ENCODE data around the gene COL24A1.

Gene COL24A1

DNA sequence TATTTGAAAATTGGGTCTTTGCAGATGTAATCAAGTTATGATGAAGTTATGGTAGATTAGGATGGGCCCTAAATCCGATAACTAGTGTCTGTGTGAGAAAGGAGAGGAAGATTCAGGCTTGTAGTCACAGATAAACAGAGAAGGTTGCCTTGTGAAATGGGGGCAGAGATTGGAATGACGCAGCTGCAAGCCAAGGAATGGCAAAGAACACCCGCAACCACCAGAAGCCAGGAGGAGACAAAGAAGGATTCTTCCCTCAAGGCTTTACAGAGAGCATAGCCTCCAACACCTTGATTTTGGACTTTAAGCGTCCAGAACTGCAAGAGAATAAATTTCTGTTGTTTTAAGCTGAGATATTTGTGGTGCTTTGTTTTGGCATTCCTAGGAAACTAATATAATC, 35.4 kb upstream of the COL24A1 start:
- Histone ChIP-seq H3K4me3 (ENCODE audit: low read length) (no peak overlapping the region), H4K20me1 (ENCODE audit: control insufficient read depth, insufficient read depth, low read depth, low read length) (no peaks in the 10 kb centered on the region), H3K9me3 (ENCODE audit: control insufficient read depth, insufficient read depth, low read length) (no peaks in the 10 kb centered on the region), H3K36me3 (ENCODE audit: control insufficient read depth, low read length) (no peaks in the 10 kb centered on the region), H3K9me2 (replicated peaks; ENCODE audit: control insufficient read depth, low read length) (no peaks in the 10 kb centered on the region), H3F3A (ENCODE audit: control insufficient read depth, insufficient read depth) (no peaks in the 10 kb centered on the region), H3K27me3 (ENCODE audit: control insufficient read depth, low read length) (no peaks in the 10 kb centered on the region), H3K79me2 (ENCODE audit: control insufficient read depth, low read length) (no peaks in the 10 kb centered on the region), H3K4me1 (ENCODE audit: control insufficient read depth, low read length) (no peaks in the 10 kb centered on the region), H3K27ac (ENCODE audit: low read depth, low read length) (no peak overlapping the region), H3K4me2 (ENCODE audit: low read length) (no peak overlapping the region)
- TF ChIP-seq, protein P1, sequence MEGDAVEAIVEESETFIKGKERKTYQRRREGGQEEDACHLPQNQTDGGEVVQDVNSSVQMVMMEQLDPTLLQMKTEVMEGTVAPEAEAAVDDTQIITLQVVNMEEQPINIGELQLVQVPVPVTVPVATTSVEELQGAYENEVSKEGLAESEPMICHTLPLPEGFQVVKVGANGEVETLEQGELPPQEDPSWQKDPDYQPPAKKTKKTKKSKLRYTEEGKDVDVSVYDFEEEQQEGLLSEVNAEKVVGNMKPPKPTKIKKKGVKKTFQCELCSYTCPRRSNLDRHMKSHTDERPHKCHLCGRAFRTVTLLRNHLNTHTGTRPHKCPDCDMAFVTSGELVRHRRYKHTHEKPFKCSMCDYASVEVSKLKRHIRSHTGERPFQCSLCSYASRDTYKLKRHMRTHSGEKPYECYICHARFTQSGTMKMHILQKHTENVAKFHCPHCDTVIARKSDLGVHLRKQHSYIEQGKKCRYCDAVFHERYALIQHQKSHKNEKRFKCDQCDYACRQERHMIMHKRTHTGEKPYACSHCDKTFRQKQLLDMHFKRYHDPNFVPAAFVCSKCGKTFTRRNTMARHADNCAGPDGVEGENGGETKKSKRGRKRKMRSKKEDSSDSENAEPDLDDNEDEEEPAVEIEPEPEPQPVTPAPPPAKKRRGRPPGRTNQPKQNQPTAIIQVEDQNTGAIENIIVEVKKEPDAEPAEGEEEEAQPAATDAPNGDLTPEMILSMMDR (IDR thresholded peaks at IDR 0.05; ENCODE audit: low read depth, low read length, poor library complexity, severe bottlenecking): no peak
- no peak for TF ChIP-seq EZH2phosphoT487 (IDR thresholded peaks at IDR 0.05; ENCODE audit: borderline replicate concordance, low read length)

DNA sequence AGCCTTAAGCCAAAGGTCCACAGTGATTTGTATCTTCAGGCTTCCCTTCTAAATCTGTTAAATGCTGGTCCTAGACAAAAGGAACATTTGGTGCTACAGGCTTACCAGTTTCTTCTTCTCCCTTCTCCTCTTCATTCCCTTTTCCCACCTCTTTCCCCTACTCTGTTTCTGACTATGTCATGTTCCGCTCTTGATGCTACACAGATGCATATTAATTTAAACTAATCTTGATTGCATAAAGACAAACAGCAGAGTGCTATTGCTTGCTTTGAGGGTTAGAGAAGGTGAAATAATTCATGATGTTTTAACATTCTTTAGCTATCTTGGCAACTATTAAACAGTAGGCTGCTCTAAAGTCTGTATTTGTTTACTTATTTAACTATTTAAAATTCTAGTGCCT, 34.3 kb upstream of the COL24A1 start:
- Histone ChIP-seq H3K4me3 (ENCODE audit: low read length) (no peak overlapping the region), H3F3A (ENCODE audit: control insufficient read depth, insufficient read depth) (no peaks in the 10 kb centered on the region), H3K9me2 (replicated peaks; ENCODE audit: control insufficient read depth, low read length) (no peaks in the 10 kb centered on the region), H3K4me2 (ENCODE audit: low read length) (no peak overlapping the region), H3K36me3 (ENCODE audit: control insufficient read depth, low read length) (no peaks in the 10 kb centered on the region), H3K9me3 (ENCODE audit: control insufficient read depth, insufficient read depth, low read length) (no peaks in the 10 kb centered on the region), H3K4me1 (ENCODE audit: control insufficient read depth, low read length) (no peaks in the 10 kb centered on the region), H3K27me3 (ENCODE audit: control insufficient read depth, low read length) (no peaks in the 10 kb centered on the region), H4K20me1 (ENCODE audit: control insufficient read depth, insufficient read depth, low read depth, low read length) (no peaks in the 10 kb centered on the region), H3K79me2 (ENCODE audit: control insufficient read depth, low read length) (no peaks in the 10 kb centered on the region), H3K27ac (ENCODE audit: low read depth, low read length) (no peak overlapping the region)
- no peak for TF ChIP-seq EZH2phosphoT487 (IDR thresholded peaks at IDR 0.05; ENCODE audit: borderline replicate concordance, low read length)
- TF ChIP-seq, protein P1 (IDR thresholded peaks at IDR 0.05; ENCODE audit: low read depth, low read length, poor library complexity, severe bottlenecking): no peak

DNA sequence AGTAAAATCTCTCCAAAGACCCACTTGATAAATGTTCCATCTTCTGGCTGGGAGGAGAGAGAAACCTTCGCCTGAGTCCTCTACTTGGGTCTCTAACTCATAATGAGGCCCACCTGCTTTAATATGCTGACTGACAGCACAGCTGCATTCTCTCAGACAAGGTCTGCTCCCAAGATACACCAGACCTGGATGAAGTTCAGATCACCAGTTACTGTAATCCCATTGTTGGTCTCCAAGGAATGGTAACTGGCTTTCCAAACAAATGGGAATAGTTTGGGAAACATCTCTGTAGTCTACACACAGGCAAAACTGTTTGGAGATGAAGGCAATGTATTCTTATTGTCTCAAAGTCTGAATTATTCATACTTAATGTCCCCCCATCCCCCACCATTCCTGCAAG, 27.9 kb upstream of the COL24A1 start:
- no peak overlapping the region for H3K4me3 ChIP-seq (ENCODE audit: low read length)
- H3K79me2 ChIP-seq (ENCODE audit: control insufficient read depth, low read length): no peaks in the 10 kb centered on the region
- no peaks in the 10 kb centered on the region for H3K36me3 ChIP-seq (ENCODE audit: control insufficient read depth, low read length)
- H3K27me3 ChIP-seq (ENCODE audit: control insufficient read depth, low read length): no peaks in the 10 kb centered on the region
- no peaks in the 10 kb centered on the region for H3K4me1 ChIP-seq (ENCODE audit: control insufficient read depth, low read length)
- H3K27ac ChIP-seq (ENCODE audit: low read depth, low read length): no peak overlapping the region
- H3K4me2 ChIP-seq (ENCODE audit: low read length): no peak overlapping the region
- H3F3A ChIP-seq (ENCODE audit: control insufficient read depth, insufficient read depth): no peaks in the 10 kb centered on the region
- TF ChIP-seq EZH2phosphoT487 (IDR thresholded peaks at IDR 0.05; ENCODE audit: borderline replicate concordance, low read length): no peak
- TF ChIP-seq, protein P1 (IDR thresholded peaks at IDR 0.05; ENCODE audit: low read depth, low read length, poor library complexity, severe bottlenecking): no peak
- H3K9me2 ChIP-seq (replicated peaks; ENCODE audit: control insufficient read depth, low read length): no peaks in the 10 kb centered on the region
- no peaks in the 10 kb centered on the region for H4K20me1 ChIP-seq (ENCODE audit: control insufficient read depth, insufficient read depth, low read depth, low read length)
- no peaks in the 10 kb centered on the region for H3K9me3 ChIP-seq (ENCODE audit: control insufficient read depth, insufficient read depth, low read length)

DNA sequence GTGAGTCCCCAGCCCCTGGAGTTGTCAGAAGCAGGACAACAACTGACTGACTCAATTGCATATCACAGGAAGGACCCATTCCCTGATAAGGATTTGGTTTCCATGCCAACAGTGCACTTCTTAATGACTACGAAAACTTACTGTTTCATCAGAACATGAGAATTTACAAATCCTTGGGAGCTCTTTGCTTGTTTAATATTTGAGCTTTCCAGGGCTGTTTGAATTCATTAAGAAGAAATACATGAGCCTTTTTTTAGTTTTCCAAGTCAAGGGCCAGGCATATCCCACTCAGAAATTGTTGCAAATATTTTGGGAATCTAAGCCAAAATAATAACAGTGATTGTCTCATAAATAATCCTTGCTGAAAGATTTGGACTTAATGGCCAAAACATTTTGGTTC, 27.2 kb upstream of the COL24A1 start:
- no peaks in the 10 kb centered on the region for H3K27me3 ChIP-seq (ENCODE audit: control insufficient read depth, low read length)
- H3K9me2 ChIP-seq (replicated peaks; ENCODE audit: control insufficient read depth, low read length): no peaks in the 10 kb centered on the region
- no peak for TF ChIP-seq EZH2phosphoT487 (IDR thresholded peaks at IDR 0.05; ENCODE audit: borderline replicate concordance, low read length)
- TF ChIP-seq, protein P1 (IDR thresholded peaks at IDR 0.05; ENCODE audit: low read depth, low read length, poor library complexity, severe bottlenecking): no peak
- no peaks in the 10 kb centered on the region for H3F3A ChIP-seq (ENCODE audit: control insufficient read depth, insufficient read depth)
- no peaks in the 10 kb centered on the region for H3K9me3 ChIP-seq (ENCODE audit: control insufficient read depth, insufficient read depth, low read length)
- H3K36me3 ChIP-seq (ENCODE audit: control insufficient read depth, low read length): no peaks in the 10 kb centered on the region
- no peaks in the 10 kb centered on the region for H4K20me1 ChIP-seq (ENCODE audit: control insufficient read depth, insufficient read depth, low read depth, low read length)
- H3K4me2 ChIP-seq (ENCODE audit: low read length): no peak overlapping the region
- H3K4me3 ChIP-seq (ENCODE audit: low read length): no peak overlapping the region
- H3K4me1 ChIP-seq (ENCODE audit: control insufficient read depth, low read length): no peaks in the 10 kb centered on the region
- H3K79me2 ChIP-seq (ENCODE audit: control insufficient read depth, low read length): no peaks in the 10 kb centered on the region
- H3K27ac ChIP-seq (ENCODE audit: low read depth, low read length): no peak overlapping the region

All from DOHH2 (cell line).